ENCODE results near the gene KIAA0930.

Gene KIAA0930

GRCh38 chr22:45240104-45240809 lies 437 bp downstream of the KIAA0930 start:
- no peak for TF ChIP-seq POLR2AphosphoS5 (IDR thresholded peaks at IDR 0.05; ENCODE audit: low read depth, low read length)
- no peak for TF ChIP-seq TAF1 (IDR thresholded peaks at IDR 0.05; ENCODE audit: borderline replicate concordance, insufficient read depth, low read length)

- TF ChIP-seq SIN3A (IDR thresholded peaks at IDR 0.05; ENCODE audit: borderline replicate concordance, insufficient read depth, low read length) (no peak), TAF1 (IDR thresholded peaks at IDR 0.05; ENCODE audit: borderline replicate concordance, insufficient read depth, low read length) (no peak), FOXP2 (optimal IDR thresholded peaks at IDR 0.05; ENCODE audit: borderline replicate concordance, extremely low read depth, extremely low read length, insufficient read depth) (no peak)
These were observed 1.0 kb downstream of the KIAA0930 start for GRCh38 chr22:45239681-45240051.

GRCh38 chr22:45238957-45239680 lies 1.6 kb downstream of the KIAA0930 start:
- TF ChIP-seq SIN3A (IDR thresholded peaks at IDR 0.05; ENCODE audit: borderline replicate concordance, insufficient read depth, low read length) (no peak), FOXP2 (optimal IDR thresholded peaks at IDR 0.05; ENCODE audit: borderline replicate concordance, extremely low read depth, extremely low read length, insufficient read depth) (no peak), POLR2AphosphoS5 (IDR thresholded peaks at IDR 0.05; ENCODE audit: low read depth, low read length) (no peak), REST (IDR thresholded peaks at IDR 0.05; ENCODE audit: insufficient read depth in 1 of 2, low read depth in 2 of 2, low read length in 2 of 2) (no peak), TAF1 (IDR thresholded peaks at IDR 0.05; ENCODE audit: borderline replicate concordance, insufficient read depth, low read length) (no peak)

GRCh38 chr22:45238076-45238956 lies 2.4 kb downstream of the KIAA0930 start:
- TF ChIP-seq SIN3A (IDR thresholded peaks at IDR 0.05; ENCODE audit: borderline replicate concordance, insufficient read depth, low read length) (no peak), TAF1 (IDR thresholded peaks at IDR 0.05; ENCODE audit: borderline replicate concordance, insufficient read depth, low read length) (no peak), FOXP2 (optimal IDR thresholded peaks at IDR 0.05; ENCODE audit: borderline replicate concordance, extremely low read depth, extremely low read length, insufficient read depth) (no peak), REST (IDR thresholded peaks at IDR 0.05; ENCODE audit: insufficient read depth in 1 of 2, low read depth in 2 of 2, low read length in 2 of 2) (no peak), POLR2AphosphoS5 (IDR thresholded peaks at IDR 0.05; ENCODE audit: low read depth, low read length) (no peak)

GRCh38 chr22:45237065-45237990 lies 3.4 kb downstream of the KIAA0930 start:
- TF ChIP-seq TAF1 (IDR thresholded peaks at IDR 0.05; ENCODE audit: borderline replicate concordance, insufficient read depth, low read length): no peak
- no peak for TF ChIP-seq SIN3A (IDR thresholded peaks at IDR 0.05; ENCODE audit: borderline replicate concordance, insufficient read depth, low read length)
- TF ChIP-seq FOXP2 (optimal IDR thresholded peaks at IDR 0.05; ENCODE audit: borderline replicate concordance, extremely low read depth, extremely low read length, insufficient read depth): no peak
- TF ChIP-seq REST (IDR thresholded peaks at IDR 0.05; ENCODE audit: insufficient read depth in 1 of 2, low read depth in 2 of 2, low read length in 2 of 2): no peak
- no peak for TF ChIP-seq POLR2AphosphoS5 (IDR thresholded peaks at IDR 0.05; ENCODE audit: low read depth, low read length)
